Measurements from ENCODE around the gene SSUH2. TPM values are rescaled to one million over a fixed set of nuclear protein-coding genes. Genes with fewer than 3 reads are reported as not detected.

Gene SSUH2
- total and polyA plus RNA-seq, 2 experiments from 2014 or later: 0.73 to 2.3 TPM

GRCh38 chr3:8658306-8659212, 14.0 kb upstream of the SSUH2 start:
- DNase-seq (ENCODE audit: low spot score): no peak

GRCh38 chr3:8657804-8658305, 13.3 kb upstream of the SSUH2 start:
- Histone ChIP-seq H3K4me1 (ENCODE audit: insufficient read depth) (peaks cover 18% of the 10 kb centered on the region; the same call in 1 of the 2 replicates), H2AFZ (no peak overlapping the region), H3K9me2 (ENCODE audit: insufficient read depth) (no peaks in the 10 kb centered on the region), H3K4me2 (no peak overlapping the region), H3K79me2 (replicated peaks; ENCODE audit: insufficient read depth) (no peaks in the 10 kb centered on the region), H3K27ac (ENCODE audit: low read depth) (no peak overlapping the region), H4K20me1 (replicated peaks; ENCODE audit: insufficient read depth) (no peaks in the 10 kb centered on the region), H3F3A (replicated peaks; ENCODE audit: low read depth) (no peaks in the 10 kb centered on the region), H3K36me3 (ENCODE audit: insufficient read depth) (no peaks in the 10 kb centered on the region), H3K27me3 (ENCODE audit: insufficient read depth) (no peaks in the 10 kb centered on the region), H3K4me3 (no peak overlapping the region)
- no peak overlapping the region for H3K4me3 Mint-ChIP-seq
- no peaks in the 10 kb centered on the region for H3K36me3 Mint-ChIP-seq (ENCODE audit: low read depth)
- DNase-seq (ENCODE audit: low spot score) (no peak), ATAC-seq (no peak)
- H3K9me3 Mint-ChIP-seq: peaks cover 6% of the 10 kb centered on the region; the same call in 1 of the 3 replicates
- peaks cover 3% of the 10 kb centered on the region for H3K27me3 Mint-ChIP-seq (ENCODE audit: insufficient read depth, low read depth, poor library complexity)
- TF ChIP-seq ZNF462 (CRISPR knock-in tag; IDR thresholded peaks at IDR 0.05): no peak
- no peak for TF ChIP-seq ETS1 (IDR thresholded peaks at IDR 0.05)
- TF ChIP-seq NANOG (IDR thresholded peaks at IDR 0.05; ENCODE audit: borderline replicate concordance): no peak
- TF ChIP-seq CREB1 (CRISPR knock-in tag; IDR thresholded peaks at IDR 0.05; ENCODE audit: low read depth): no peak
- H3K27ac Mint-ChIP-seq: no peak overlapping the region
- peaks cover 6% of the 10 kb centered on the region for H3K4me1 Mint-ChIP-seq

More at GRCh38 chr3:8658306-8659212, 14.0 kb upstream of the SSUH2 start:
- Mint-ChIP-seq H3K36me3 (ENCODE audit: low read depth) (no peaks in the 10 kb centered on the region), H3K9me3 (peaks cover 6% of the 10 kb centered on the region; the same call in 1 of the 3 replicates), H3K4me3 (no peak overlapping the region), H3K4me1 (peaks cover 9% of the 10 kb centered on the region), H3K27me3 (ENCODE audit: insufficient read depth, low read depth, poor library complexity) (peaks cover 3% of the 10 kb centered on the region), H3K27ac (no peak overlapping the region)
- ATAC-seq: no peak
- Histone ChIP-seq H3K4me2 (no peak overlapping the region), H4K20me1 (replicated peaks; ENCODE audit: insufficient read depth) (no peaks in the 10 kb centered on the region), H3K27ac (ENCODE audit: low read depth) (no peak overlapping the region), H2AFZ (no peak overlapping the region), H3F3A (replicated peaks; ENCODE audit: low read depth) (no peaks in the 10 kb centered on the region), H3K4me1 (ENCODE audit: insufficient read depth) (peaks cover 20% of the 10 kb centered on the region; the same call in 1 of the 2 replicates), H3K27me3 (ENCODE audit: insufficient read depth) (no peaks in the 10 kb centered on the region), H3K4me3 (no peak overlapping the region), H3K79me2 (replicated peaks; ENCODE audit: insufficient read depth) (no peaks in the 10 kb centered on the region), H3K9me2 (ENCODE audit: insufficient read depth) (no peaks in the 10 kb centered on the region), H3K36me3 (ENCODE audit: insufficient read depth) (no peaks in the 10 kb centered on the region)
- TF ChIP-seq ZNF114 (CRISPR knock-in tag; IDR thresholded peaks at IDR 0.05) (no peak), ZNF331 (CRISPR knock-in tag; IDR thresholded peaks at IDR 0.05; ENCODE audit: low read depth) (no peak), EZH2phosphoT487 (IDR thresholded peaks at IDR 0.05; ENCODE audit: unreplicated experiment) (no peak), CTCF (conservative IDR thresholded peaks at IDR 0.05; ENCODE audit: low read depth in 2 of 2) (no peak), NANOG (IDR thresholded peaks at IDR 0.05; ENCODE audit: borderline replicate concordance) (no peak), JUNB (IDR thresholded peaks at IDR 0.05; ENCODE audit: unreplicated experiment) (no peak), POLR2AphosphoS5 (IDR thresholded peaks at IDR 0.05; ENCODE audit: low read depth) (no peak)
